HCT116 (cell line): ENCODE measurements around the gene MYO1F. TPM values are rescaled to one million over a fixed set of nuclear protein-coding genes. Genes with fewer than 3 reads are reported as not detected.
A peak's percentile ranks its signal among the peaks of the same experiment; 100 is the strongest.

ENCODE experiments used
- ATAC-seq: fragments of 200-7000 bp; cut with Tn5 transposase; 2 replicates; pipeline ENCODE4 v1.9.1; 2020; ENCODE audit warnings: mild to moderate bottlenecking, moderate library complexity
- BruUV-seq: library from RNA; stranded (reverse); fragments of 400-500 nt; replicated peaks from 2 replicates; lab custom pipeline; 2021; lab: Mats Ljungman, UMichigan
- CTCF ChIA-PET: fragments of 300-600 bp; sonication (Branson Sonifier 250); formaldehyde crosslinking; loops from one replicate; lab custom pipeline; 2021; ENCODE audit warnings: antibody characterized with exemption; lab: Charles Lee
- POLR2A ChIA-PET: fragments of 300-600, 350-600 bp; sonication (Branson Sonifier 250); formaldehyde crosslinking; loops from one replicate; lab custom pipeline; 2021; ENCODE audit warnings: antibody characterized with exemption; lab: Charles Lee
- RAD21 ChIA-PET, 2 experiments: fragments of 300-600 bp; sonication (Branson Sonifier 250); formaldehyde crosslinking; loops; one replicate each; lab custom pipeline; 2023; ENCODE audit warnings: low total read pairs in 2 of 2; ENCODE audit not compliant: uncharacterized antibody in 2 of 2, unreplicated experiment in 2 of 2, low non-redundant PET in 1 of 2; lab: Charles Lee
- DNase-seq: peaks from one replicate; pipeline ENCODE4 v3.0.0-alpha.2; 2010; ENCODE audit warnings: low read depth, low spot score
- H2AFZ ChIP-seq: fragments of 200-600 bp; shearing (Covaris generic), sonication (generic); 2 replicates; pipeline ENCODE4 v1.6.1; 2017; ENCODE audit warnings: low read depth, mixed run types, mixed read lengths, antibody characterized with exemption, low read length; ENCODE audit not compliant: poor library complexity, severe bottlenecking
- H3K27ac ChIP-seq: 2 replicates; pipeline ENCODE4 v1.5.1; 2012; ENCODE audit warnings: low read depth, low read length
- H3K27me3 ChIP-seq: fragments of 200-600 bp; sonication (generic); 2 replicates; pipeline ENCODE4 v1.6.1; 2016; ENCODE audit warnings: mixed run types, low read length, mixed read lengths; ENCODE audit not compliant: insufficient read depth
- H3K36me3 ChIP-seq, 2 experiments: fragments of 200-500 bp in 1 of 2; fragments of 200-600 bp in 1 of 2; sonication (Bioruptor generic) in 1 of 2; sonication (generic) in 1 of 2; 2 replicates each; pipeline versions ENCODE4 v1.5.1 to v1.6.1; 2014 to 2016; ENCODE audit warnings: low read length in 2 of 2, inconsistent platforms in 1 of 2, mixed read lengths in 1 of 2, mixed run types in 1 of 2; ENCODE audit not compliant: insufficient read depth in 2 of 2, control insufficient read depth in 1 of 2
- H3K4me1 ChIP-seq, 2 experiments: fragments of 200-600 bp in 1 of 2; sonication (generic) in 1 of 2; 2 replicates each; pipeline versions ENCODE4 v1.5.1 to v1.6.1; 2012 to 2017; ENCODE audit warnings: low read length in 2 of 2, inconsistent platforms in 1 of 2, mild to moderate bottlenecking in 1 of 2, mixed read lengths in 1 of 2, mixed run types in 1 of 2, moderate library complexity in 1 of 2; ENCODE audit not compliant: insufficient read depth in 2 of 2, control insufficient read depth in 1 of 2
- H3K4me2 ChIP-seq: fragments of 200-600 bp; sonication (generic); 2 replicates; pipeline ENCODE4 v1.6.1; 2017; ENCODE audit warnings: mixed run types, low read length, mixed read lengths
- H3K4me3 ChIP-seq, 2 experiments: fragments of 200-600 bp in 1 of 2; sonication (generic) in 1 of 2; replicated peaks in 1 of 2; 2 replicates each; pipeline ENCODE4 v1.5.1; 2011 to 2016; ENCODE audit warnings: low read length in 2 of 2, control low read depth in 1 of 2, low read depth in 1 of 2, mild to moderate bottlenecking in 1 of 2, mixed read lengths in 1 of 2, mixed run types in 1 of 2
- H3K79me2 ChIP-seq: fragments of 200-600 bp; sonication (generic); 2 replicates; pipeline ENCODE4 v1.6.1; 2017; ENCODE audit warnings: mild to moderate bottlenecking, mixed run types, low read length, moderate library complexity, mixed read lengths; ENCODE audit not compliant: insufficient read depth
- H3K9ac ChIP-seq: fragments of 200-600 bp; sonication (generic); 2 replicates; pipeline ENCODE4 v1.6.1; 2016; ENCODE audit warnings: low read length, mixed read lengths
- H3K9me2 ChIP-seq: fragments of 200-600 bp; sonication (generic), shearing (Covaris generic); 2 replicates; pipeline ENCODE4 v1.6.1; 2017; ENCODE audit warnings: mixed run types, mild to moderate bottlenecking, moderate library complexity; ENCODE audit not compliant: insufficient read depth
- H3K9me3 ChIP-seq, 2 experiments: fragments of 200-500 bp in 1 of 2; fragments of 200-600 bp in 1 of 2; sonication (Bioruptor generic) in 1 of 2; sonication (generic) in 1 of 2; 2 replicates each; pipeline ENCODE4 v1.6.1; 2014 to 2017; ENCODE audit warnings: low read length in 2 of 2, mixed read lengths in 2 of 2, inconsistent platforms in 1 of 2, low read depth in 1 of 2, mild to moderate bottlenecking in 1 of 2, mixed run types in 1 of 2, moderate library complexity in 1 of 2; ENCODE audit not compliant: control insufficient read depth in 1 of 2, insufficient read depth in 1 of 2
- H4K20me1 ChIP-seq: fragments of 200-600 bp; sonication (generic), shearing (Covaris generic); 2 replicates; pipeline ENCODE4 v1.6.1; 2017; ENCODE audit warnings: mixed run types, mild to moderate bottlenecking, moderate library complexity; ENCODE audit not compliant: insufficient read depth
- CBX3 ChIP-seq: IDR thresholded peaks from 2 replicates; pipeline ENCODE4 v1.6.1; 2012; ENCODE audit warnings: low read depth
- EZH2phosphoT487 ChIP-seq: fragments of 200-600 bp; IDR thresholded peaks from 2 replicates; pipeline ENCODE4 v1.6.1; 2018; ENCODE audit warnings: antibody characterized with exemption, borderline replicate concordance
- JUND ChIP-seq: IDR thresholded peaks from 2 replicates; pipeline ENCODE4 v1.6.1; 2012
- POLR2AphosphoS5 ChIP-seq: IDR thresholded peaks from 2 replicates; pipeline ENCODE4 v1.6.1; 2011; ENCODE audit warnings: mild to moderate bottlenecking, low read depth, low read length, moderate library complexity
- RAD21 ChIP-seq: IDR thresholded peaks from 2 replicates; pipeline ENCODE4 v1.6.1; 2012; ENCODE audit warnings: low read depth, mild to moderate bottlenecking
- SRF ChIP-seq: IDR thresholded peaks from 2 replicates; pipeline ENCODE4 v1.6.1; 2012; ENCODE audit warnings: low read depth
- TCF7L2 ChIP-seq: IDR thresholded peaks from 2 replicates; pipeline ENCODE4 v1.7.0; 2011; ENCODE audit warnings: borderline replicate concordance, inconsistent platforms; ENCODE audit not compliant: insufficient read depth, insufficient read length; ENCODE audit errors: extremely low read depth
- ZFX ChIP-seq: fragments of 450-650 bp; IDR thresholded peaks from 2 replicates; pipeline ENCODE4 v1.6.1; 2017
- intact Hi-C: fragments of 100-400 bp; cut with micrococcal nuclease; formaldehyde crosslinking; loops from 2 replicates; pipeline ENCODE4 v1.10.0; 2022
- total RNA-seq: library from RNA; stranded (reverse); gene quantifications from one replicate; pipeline ENCODE4 v1.2.1, GENCODE V29; 2021; ENCODE audit not compliant: unreplicated experiment
- TF ChIP-seq, protein P1 (sequence below): IDR thresholded peaks from 2 replicates; pipeline ENCODE4 v1.6.1; 2012
- TF ChIP-seq, protein P2 (sequence below), 3 experiments: fragments of 200-600 bp in 1 of 3; sonication (generic) in 1 of 3; IDR thresholded peaks in 2 of 3; conservative IDR thresholded peaks in 1 of 3; 2 replicates each; pipeline ENCODE4 v1.5.1; 2012 to 2017; ENCODE audit warnings: low read depth in 2 of 3, low read length in 2 of 3, antibody characterized with exemption in 1 of 3, borderline replicate concordance in 1 of 3, control low read depth in 1 of 3, mild to moderate bottlenecking in 1 of 3, mixed read lengths in 1 of 3, mixed run types in 1 of 3, moderate library complexity in 1 of 3; ENCODE audit not compliant: insufficient read depth in 1 of 3

The MYO1F gene
- total RNA-seq, 1 experiment from 2014 or later = 0.39 TPM

DNA sequence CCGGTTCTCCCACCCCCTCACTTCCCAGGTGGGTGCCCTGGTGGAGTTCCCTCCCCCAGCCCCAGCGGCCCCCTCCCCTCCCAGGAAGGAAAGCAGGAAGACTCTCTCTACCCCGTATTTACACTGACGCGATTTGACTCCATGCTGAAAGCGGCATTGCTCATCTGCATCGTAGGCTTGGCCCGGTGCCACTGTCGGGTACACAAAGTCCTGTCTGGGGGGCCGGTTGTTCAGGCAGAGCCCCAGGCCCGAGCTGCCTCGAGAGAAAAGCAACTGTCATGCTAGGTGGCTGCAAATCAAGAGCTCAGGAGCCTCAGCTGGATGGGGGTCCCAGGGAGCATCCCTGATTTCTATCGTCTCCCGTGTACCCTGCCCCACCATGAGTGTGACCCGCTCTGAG lies 18.4 kb upstream of the MYO1F start:
- no peaks in the 10 kb centered on the region for H3K27me3 ChIP-seq
- H3K9me2 ChIP-seq = no peaks in the 10 kb centered on the region
- RAD21 ChIA-PET = no interaction called here
- DNase-seq = no peak
- H3K79me2 ChIP-seq = no peaks in the 10 kb centered on the region
- H3K27ac ChIP-seq = no peak overlapping the region
- H3K4me2 ChIP-seq = no peak overlapping the region
- H3K9ac ChIP-seq = no peak overlapping the region
- H2AFZ ChIP-seq = no peak overlapping the region
- H3K9me3 ChIP-seq = peaks cover 0 to 4% of the 10 kb centered on the region in 2 experiments; a peak in 2 of 4 replicates
- no peaks in the 10 kb centered on the region for H3K36me3 ChIP-seq
- ATAC-seq = no peak
- CTCF ChIA-PET = interaction anchor here (1.2 to 3.7 kb wide), 3 partner anchors 9 to 17 kb away, joined by 3 to 20 read pairs (median 12); no protein-coding TSS in a partner anchor
- no TSS peak for BruUV-seq
- intact Hi-C loops = no loop called here
- TF ChIP-seq POLR2AphosphoS5 = no peak
- no peak for TF ChIP-seq EZH2phosphoT487
- no peak for TF ChIP-seq CBX3
- TF ChIP-seq SRF = no peak
- no peak for TF ChIP-seq JUND
- peaks cover 3 to 5% of the 10 kb centered on the region in 2 experiments; a peak in 2 of 4 replicates for H3K4me1 ChIP-seq
- POLR2A ChIA-PET = no interaction called here
- H4K20me1 ChIP-seq = no peaks in the 10 kb centered on the region
- H3K4me3 ChIP-seq = no peak overlapping the region

DNA sequence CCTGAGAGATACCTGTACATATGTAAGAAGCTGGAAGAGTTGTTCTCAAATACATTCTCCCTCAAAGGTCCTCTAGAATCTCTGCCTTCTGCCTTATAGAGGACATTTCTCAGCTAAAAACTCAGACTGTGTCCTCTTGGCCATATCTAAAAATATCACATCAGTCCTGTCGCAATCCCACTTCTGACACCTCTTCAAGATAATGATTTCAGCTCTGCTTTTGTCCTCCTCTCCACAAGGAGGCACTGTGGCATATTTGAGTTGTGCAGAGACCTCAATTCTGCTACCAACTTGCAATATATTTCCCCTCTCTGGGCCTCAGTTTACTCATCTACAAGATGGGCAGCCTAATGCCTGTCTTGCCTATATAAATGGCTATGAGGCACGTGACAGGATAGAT lies 16.7 kb upstream of the MYO1F start:
- POLR2A ChIA-PET = no interaction called here
- Histone ChIP-seq H2AFZ (no peak overlapping the region), H4K20me1 (no peaks in the 10 kb centered on the region), H3K27ac (no peak overlapping the region), H3K79me2 (no peaks in the 10 kb centered on the region), H3K4me1 (peaks cover 3 to 5% of the 10 kb centered on the region in 2 experiments; a peak in 2 of 4 replicates), H3K9me3 (peaks cover 0 to 4% of the 10 kb centered on the region in 2 experiments; a peak in 2 of 4 replicates), H3K4me2 (no peak overlapping the region), H3K9ac (no peak overlapping the region), H3K27me3 (no peaks in the 10 kb centered on the region), H3K4me3 (no peak overlapping the region), H3K9me2 (no peaks in the 10 kb centered on the region), H3K36me3 (no peaks in the 10 kb centered on the region)
- RAD21 ChIA-PET = no interaction called here
- intact Hi-C loops = no loop called here
- no TSS peak for BruUV-seq
- CTCF ChIA-PET = interaction anchor here (0.7 to 3.7 kb wide), 3 partner anchors 8 to 48 kb away, joined by 3 to 20 read pairs (median 12); no protein-coding TSS in a partner anchor
- TF ChIP-seq, protein P1, sequence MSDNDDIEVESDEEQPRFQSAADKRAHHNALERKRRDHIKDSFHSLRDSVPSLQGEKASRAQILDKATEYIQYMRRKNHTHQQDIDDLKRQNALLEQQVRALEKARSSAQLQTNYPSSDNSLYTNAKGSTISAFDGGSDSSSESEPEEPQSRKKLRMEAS = no peak
- TF ChIP-seq ZFX (no peak), RAD21 (no peak), TCF7L2 (no peak)
- TF ChIP-seq, protein P2, sequence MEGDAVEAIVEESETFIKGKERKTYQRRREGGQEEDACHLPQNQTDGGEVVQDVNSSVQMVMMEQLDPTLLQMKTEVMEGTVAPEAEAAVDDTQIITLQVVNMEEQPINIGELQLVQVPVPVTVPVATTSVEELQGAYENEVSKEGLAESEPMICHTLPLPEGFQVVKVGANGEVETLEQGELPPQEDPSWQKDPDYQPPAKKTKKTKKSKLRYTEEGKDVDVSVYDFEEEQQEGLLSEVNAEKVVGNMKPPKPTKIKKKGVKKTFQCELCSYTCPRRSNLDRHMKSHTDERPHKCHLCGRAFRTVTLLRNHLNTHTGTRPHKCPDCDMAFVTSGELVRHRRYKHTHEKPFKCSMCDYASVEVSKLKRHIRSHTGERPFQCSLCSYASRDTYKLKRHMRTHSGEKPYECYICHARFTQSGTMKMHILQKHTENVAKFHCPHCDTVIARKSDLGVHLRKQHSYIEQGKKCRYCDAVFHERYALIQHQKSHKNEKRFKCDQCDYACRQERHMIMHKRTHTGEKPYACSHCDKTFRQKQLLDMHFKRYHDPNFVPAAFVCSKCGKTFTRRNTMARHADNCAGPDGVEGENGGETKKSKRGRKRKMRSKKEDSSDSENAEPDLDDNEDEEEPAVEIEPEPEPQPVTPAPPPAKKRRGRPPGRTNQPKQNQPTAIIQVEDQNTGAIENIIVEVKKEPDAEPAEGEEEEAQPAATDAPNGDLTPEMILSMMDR (IDR thresholded peaks at IDR 0.05 in 2 of 3, conservative IDR thresholded peaks at IDR 0.05 in 1 of 3; ENCODE audit: borderline replicate concordance in 1 of 3, insufficient read depth in 1 of 3, low read depth in 2 of 3, low read length in 2 of 3) = peak in 2 of 3 experiments; percentile 30 to 57; a peak in 4 of 6 replicates
- ATAC-seq (no peak), DNase-seq (no peak)
